Anterior cingulate cortex (tissue), 58 donors: ENCODE measurements around the gene C1orf167.

Experiments
- DNase-seq, 58 donors: peaks; one replicate each; lab custom pipeline; 2025; lab: John Stamatoyannopoulos, UW

Gene C1orf167, protein sequence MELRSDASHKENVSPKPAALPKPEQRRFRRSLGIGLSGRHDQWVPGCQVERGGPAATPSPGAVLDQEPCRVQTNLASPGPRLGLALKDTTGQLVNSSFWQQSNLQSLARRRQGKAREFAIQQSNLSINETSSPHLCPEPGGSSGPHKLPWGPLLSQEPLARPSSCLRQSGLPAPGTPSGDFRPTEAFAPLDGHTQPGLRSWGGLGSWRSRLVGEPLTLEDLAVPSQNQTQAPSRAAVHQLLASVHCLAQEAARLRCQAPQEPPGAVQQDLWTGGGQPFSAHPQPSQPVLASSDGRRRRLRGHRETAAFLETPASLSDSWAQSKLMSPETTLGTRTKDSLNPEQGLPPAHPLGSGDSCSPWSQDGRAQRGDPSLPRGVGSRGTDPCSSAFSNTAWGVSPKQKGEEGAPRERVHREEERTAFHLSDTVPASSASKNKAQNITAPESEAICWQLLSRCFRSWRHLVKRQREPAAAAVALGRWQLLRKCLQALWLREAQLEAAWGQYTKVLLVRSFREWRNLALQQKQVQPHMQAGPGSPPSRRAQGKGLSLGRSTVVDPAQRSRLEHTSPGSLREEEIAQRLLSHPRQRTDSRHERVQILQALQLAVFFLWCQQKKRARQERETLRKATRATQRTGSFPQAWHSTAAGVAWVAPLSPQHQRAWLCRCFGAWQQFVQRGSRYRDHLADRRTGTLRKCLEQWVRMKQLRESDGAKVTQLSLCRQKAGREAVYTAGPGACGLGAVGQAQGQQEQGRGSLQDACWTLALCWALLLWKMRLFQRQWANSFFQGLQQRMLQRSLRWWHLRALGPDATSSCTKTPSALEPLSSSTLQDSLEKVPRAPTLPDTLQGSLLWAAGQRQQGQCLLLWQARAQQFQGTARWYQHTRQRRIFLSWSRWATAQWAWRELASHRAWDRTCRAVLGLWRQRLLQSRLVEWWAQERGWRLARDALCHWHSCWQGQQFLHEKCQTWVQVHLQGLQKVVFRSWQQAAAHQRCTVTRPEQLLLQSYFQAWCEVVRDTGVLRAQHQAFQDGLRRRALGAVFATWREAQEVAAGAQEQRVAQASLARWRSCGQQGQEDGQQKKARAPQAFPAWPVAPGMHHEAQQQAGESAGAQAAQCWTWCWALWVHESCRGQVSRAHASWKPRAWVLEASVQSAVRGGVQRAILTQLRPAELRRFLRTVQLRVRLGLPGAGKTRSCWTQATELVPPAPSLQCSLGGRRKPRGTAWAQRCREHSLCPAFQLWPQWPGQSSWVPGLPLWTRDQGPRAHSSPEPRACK (N-terminal part only)

DNA sequence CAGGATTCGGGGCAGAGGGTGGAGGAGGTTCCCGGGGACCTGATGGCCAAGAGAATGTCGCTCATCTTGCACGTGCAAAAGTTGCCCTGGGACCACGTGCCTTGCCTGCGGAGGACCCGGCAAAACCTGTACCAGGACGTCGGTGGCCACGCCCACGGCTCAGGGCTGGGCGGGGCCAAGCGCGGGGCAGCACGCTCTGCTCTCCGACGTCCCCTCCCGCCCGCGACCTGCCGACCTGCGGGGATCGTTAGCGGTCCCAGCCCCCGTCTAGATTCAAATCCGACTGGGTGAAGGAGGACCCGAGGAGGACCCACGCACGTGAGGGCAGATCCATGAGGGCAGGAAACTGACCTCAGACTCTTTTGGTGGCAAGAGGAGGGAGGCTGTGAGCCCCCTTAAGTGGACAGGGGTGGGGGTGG is at the start of gene C1orf167:
TSS of gene C1orf167 (plus strand) at position 206 of the 419 bp plus-strand sequence. CDS start 2,208 bp downstream, outside the sequence.
- DNase-seq, result no peak

- DNase-seq, result no peak
These were observed 49.7 kb upstream of the C1orf167 start for GRCh38 chr1:11712285-11712684.

DNA sequence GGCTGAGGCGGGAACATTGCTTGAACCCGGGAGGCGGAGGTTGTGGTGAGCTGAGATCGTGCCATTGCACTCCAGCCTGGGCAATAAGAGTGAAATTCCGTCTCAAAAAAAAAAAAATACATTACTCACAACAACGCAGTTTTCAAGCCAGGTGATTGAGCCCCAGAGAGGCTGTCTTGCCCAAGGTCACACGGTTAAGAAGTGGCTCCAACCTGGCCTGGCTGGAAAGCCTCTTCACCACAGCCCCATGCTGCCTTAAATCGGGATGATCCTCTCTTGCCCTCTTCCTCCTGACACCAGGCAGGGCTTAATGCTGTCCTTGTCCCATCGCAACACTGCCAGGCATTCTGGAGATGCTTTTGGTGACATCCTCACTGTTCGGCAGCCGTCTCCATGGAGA is 48.9 kb upstream of the C1orf167 start:
- no peak for DNase-seq

GRCh38 chr1:11714831-11715575 is 47.0 kb upstream of the C1orf167 start:
- DNase-seq, result peak in 22 of 58 donors; percentile 16 to 75 (median 34)

DNA sequence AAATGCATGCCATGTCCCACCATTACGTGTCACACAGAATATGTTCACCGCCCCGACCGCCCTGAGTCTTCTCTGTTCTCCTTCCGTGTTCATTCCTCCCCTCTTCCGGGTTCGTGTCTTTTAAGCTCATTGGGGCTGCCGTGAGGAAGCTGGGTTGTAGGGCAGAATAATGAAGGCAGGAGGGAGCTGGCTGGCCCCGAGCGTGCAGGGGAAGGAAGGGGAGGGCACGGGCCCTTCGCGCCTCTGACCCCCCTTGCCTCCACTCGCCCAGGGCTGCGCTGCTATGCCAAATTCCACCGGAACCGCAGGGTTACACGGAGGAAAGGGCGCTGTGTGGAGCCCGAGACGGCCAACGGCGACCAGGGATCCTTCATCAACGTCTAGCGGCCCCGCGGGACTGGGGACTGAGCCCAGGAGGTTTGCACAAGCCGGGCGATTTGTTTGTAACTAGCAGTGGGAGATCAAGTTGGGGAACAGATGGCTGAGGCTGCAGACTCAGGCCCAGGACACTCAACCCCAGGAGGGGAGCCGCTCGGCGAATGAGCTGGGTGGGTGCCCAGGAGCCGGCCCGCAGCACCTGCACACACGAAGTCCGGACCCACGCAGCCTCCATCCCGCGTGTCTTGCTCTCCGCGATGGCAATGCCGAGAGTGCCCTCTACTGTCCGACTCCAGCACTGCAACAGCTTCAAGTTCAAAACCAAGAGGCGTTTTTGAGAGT is 42.5 kb upstream of the C1orf167 start:
- peak in 56 of 58 donors; percentile 20 to 94 (median 68) for DNase-seq

GRCh38 chr1:11720033-11720376 is 42.0 kb upstream of the C1orf167 start:
- no peak for DNase-seq

- DNase-seq, result peak in 29 of 58 donors; percentile 7 to 70 (median 27)
These were observed 41.5 kb upstream of the C1orf167 start for GRCh38 chr1:11720525-11720924.

DNA sequence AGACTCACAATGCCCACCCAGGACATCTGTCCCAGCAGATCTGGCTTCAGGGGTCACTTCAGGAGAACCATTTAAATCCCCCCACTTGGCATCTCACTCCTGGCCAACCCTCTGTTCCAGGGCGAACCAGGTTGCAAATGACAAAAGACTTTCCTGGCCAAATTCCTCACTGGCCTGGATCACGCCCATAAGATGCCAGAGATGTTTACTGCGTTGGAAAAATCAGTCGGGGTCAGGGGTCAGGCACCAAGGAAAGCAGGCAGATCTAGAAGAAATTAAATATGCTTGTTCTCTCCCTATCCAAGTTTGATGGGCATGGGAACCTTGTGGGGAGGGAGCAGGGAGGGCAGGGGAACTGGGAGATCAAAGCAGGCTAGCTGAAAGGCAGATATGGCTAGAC is 40.7 kb upstream of the C1orf167 start:
- no peak for DNase-seq

DNA sequence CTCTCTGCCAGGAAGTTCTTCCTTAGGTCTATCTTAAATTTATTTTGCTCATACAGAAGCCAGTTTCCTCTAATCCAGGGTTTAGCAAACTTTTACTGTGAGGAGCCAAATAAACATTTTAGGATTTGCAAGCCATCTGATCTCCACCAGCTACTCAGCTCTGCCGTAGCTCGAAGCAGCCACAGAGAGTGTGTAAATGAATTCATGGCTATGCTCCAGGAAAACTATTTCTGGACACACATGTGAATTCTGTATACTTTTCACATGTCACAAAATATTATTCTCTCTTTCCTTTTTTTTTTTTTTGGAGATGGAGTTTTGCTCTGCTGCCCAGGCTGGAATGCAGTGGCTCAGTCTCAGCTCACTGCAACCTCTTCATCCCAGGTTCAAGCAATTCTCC is 39.5 kb upstream of the C1orf167 start:
- no peak for DNase-seq

- DNase-seq, result no peak
These were observed 36.4 kb upstream of the C1orf167 start for GRCh38 chr1:11725616-11726015.

DNA sequence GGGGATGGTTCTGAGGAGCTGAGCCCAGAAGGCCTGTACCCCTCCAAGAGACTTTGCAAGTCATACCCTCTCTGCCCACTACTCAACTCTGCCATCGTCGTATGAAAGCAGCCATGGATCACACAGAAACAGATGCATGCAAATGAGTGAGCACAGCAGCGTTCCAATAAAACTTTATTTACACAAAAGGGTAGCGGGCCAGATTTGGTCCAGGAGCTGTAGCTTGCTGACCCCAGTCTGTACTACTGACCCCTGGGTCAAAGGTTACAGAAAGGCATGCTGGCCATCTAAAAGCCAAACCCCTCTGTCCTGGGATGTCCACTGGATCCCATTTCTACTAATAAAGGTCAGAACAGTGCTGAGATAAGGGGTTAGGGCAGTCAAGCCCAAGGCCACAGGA is 34.9 kb upstream of the C1orf167 start:
- no peak for DNase-seq

- DNase-seq, result no peak
These were observed 33.7 kb upstream of the C1orf167 start for GRCh38 chr1:11728126-11728806.

DNA sequence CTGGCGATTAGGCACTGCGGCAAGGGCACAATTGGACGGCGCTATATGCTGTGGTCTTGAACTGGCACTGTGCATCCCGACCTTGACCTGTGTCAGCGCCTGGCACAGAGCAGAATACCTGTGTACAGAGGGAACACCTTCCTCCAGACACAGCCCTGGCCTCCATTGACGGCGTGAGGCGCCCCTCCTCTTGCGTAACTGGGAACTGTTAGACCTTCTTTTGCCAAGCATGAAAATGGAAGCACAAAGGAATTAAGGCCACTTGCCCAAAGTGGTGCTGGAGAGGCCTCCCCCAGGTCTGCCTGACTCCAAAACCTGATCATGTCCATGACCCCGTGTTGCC is 32.9 kb upstream of the C1orf167 start:
- DNase-seq, result no peak

DNA sequence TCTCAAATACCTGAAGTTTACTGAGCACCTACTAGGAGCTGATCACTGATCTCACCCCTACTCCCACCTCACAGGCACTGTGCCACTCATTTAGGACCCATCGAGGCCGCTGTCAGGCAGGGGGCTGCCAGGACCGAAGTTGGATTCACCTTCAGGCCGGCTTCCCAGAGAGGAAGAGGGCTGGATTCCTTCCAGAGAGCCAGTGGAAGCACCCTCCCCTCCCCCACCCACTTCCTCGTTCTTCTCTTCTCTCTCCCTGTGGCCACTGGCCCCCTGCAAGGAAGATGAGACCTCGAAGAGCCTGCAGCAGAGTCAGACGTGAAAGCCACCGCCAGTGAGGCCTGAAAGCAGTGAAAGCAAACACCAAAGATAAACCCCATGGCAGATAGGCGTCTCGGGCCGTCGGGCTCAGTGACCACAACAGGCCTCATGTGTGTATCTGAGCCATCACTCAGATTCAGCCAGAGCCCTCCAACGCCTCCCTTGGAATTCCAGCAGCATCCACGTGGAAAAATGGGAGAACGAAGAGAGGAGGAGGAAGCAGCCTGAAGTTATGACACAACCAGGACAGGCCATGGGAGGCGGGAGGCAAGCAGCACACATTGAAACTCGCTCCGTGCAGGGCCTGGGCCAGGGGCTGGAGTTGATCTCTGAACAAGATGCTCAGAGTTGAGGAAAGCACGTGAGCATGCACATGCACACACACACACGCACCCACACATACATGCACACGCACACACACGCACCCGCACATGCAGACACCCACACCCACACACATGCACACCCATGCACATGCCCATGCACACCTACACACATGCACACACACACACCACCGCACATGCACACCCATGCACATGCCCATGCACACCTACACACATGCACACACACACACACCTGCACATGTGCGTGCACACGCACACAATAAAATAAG is 32.2 kb upstream of the C1orf167 start:
- DNase-seq, result no peak

DNA sequence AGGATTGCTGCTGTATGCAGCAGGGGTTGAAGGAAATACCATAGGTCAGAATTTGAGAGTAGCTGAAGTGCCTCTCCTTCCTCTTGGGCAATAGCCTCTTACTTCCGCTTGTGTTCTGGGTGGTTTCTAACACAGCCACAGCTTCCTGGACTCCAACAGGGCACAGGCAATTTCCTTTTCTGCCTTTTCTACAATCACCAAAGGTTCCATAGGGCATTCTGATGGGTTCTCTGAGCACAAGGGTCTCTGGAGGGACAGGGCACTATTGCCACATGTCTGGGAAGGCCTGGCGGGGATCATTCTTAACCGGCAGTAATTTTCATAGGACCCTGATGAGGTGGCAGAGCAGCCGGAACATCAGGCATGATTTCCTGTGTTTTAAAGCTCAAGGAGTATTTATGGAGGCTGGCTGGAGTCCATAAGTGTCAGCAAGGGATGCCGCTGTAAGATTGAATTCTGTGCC is 31.5 kb upstream of the C1orf167 start:
- DNase-seq, result peak in 2 of 58 donors; percentile 9 to 28

DNA sequence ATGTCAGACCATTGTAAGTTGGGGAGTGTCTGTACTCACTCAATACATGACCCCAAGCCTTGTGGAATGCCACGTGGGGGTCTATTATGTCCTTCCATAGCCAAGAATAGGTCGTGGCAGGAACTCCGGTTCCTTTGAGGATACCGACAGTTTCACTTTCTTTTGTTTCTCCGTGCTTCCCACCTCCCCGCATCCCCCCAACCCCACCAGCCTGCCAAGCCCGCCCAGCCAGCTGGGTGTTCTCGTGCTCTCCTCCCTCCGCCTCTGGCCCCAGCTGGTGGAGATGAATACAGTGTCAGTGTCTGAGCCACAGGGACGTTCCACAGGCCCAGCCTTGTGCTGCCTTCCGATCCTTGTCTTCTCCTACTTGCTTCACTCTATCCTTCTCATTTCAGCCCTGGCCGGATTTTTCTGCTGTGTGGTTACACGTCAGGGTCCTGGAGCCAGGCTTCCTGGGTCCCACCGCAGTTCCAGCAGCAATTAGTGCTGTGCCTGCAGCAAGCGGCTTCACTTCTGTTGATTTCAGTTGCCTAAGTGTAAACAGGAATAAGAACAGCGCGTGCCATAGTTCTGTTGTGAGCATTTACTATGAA is 30.2 kb upstream of the C1orf167 start:
- DNase-seq, result peak in 56 of 58 donors; percentile 19 to 91 (median 72)

- no peak for DNase-seq
These were observed 28.7 kb upstream of the C1orf167 start for GRCh38 chr1:11733306-11733705.
